Keratinocyte (primary cell): Measurements from ENCODE around the gene C1orf50.

Experiments
- EZH2 ChIP-seq: IDR thresholded peaks from one replicate; pipeline ENCODE4 v1.6.1; 2012; ENCODE audit warnings: inconsistent platforms, mild to moderate bottlenecking, low read length, moderate library complexity
- TF ChIP-seq, protein P1 (sequence below), 3 experiments: IDR thresholded peaks in 1 of 3; conservative IDR thresholded peaks in 1 of 3; optimal IDR thresholded peaks in 1 of 3; 2 replicates in 2 of 3; 3 replicates in 1 of 3; pipeline versions ENCODE3 to v1.5.1; 2011; ENCODE audit warnings: low read length in 3 of 3, mild to moderate bottlenecking in 3 of 3, moderate library complexity in 2 of 3, control low read depth in 1 of 3, inconsistent platforms in 1 of 3; ENCODE audit not compliant: insufficient read depth in 2 of 3; ENCODE audit errors: extremely low read depth in 1 of 3

- TF ChIP-seq, protein P1, sequence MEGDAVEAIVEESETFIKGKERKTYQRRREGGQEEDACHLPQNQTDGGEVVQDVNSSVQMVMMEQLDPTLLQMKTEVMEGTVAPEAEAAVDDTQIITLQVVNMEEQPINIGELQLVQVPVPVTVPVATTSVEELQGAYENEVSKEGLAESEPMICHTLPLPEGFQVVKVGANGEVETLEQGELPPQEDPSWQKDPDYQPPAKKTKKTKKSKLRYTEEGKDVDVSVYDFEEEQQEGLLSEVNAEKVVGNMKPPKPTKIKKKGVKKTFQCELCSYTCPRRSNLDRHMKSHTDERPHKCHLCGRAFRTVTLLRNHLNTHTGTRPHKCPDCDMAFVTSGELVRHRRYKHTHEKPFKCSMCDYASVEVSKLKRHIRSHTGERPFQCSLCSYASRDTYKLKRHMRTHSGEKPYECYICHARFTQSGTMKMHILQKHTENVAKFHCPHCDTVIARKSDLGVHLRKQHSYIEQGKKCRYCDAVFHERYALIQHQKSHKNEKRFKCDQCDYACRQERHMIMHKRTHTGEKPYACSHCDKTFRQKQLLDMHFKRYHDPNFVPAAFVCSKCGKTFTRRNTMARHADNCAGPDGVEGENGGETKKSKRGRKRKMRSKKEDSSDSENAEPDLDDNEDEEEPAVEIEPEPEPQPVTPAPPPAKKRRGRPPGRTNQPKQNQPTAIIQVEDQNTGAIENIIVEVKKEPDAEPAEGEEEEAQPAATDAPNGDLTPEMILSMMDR (optimal IDR thresholded peaks at IDR 0.05 in 1 of 3, IDR thresholded peaks at IDR 0.05 in 1 of 3, conservative IDR thresholded peaks at IDR 0.05 in 1 of 3; ENCODE audit: extremely low read depth in 1 of 3, insufficient read depth in 2 of 3, low read length in 3 of 3): no peak
- TF ChIP-seq EZH2: no peak
Measured at GRCh38 chr1:42779725-42780124, 12.7 kb downstream of the C1orf50 start.
